Measurements from ENCODE around the gene MANSC1. TPM values are rescaled to one million over a fixed set of nuclear protein-coding genes. Genes with fewer than 3 reads are reported as not detected.

The MANSC1 gene
- total RNA-seq, 2 experiments from 2014 or later = 0.14 TPM; not detected in 1

- peaks cover 8% of the 10 kb centered on the region for H3K4me1 Mint-ChIP-seq
- DNase-seq (no peak), ATAC-seq (no peak)
- H3K4me3 Mint-ChIP-seq = no peak overlapping the region
- H3K36me3 Mint-ChIP-seq = no peaks in the 10 kb centered on the region
- no peaks in the 10 kb centered on the region for H3K9me3 Mint-ChIP-seq (ENCODE audit: low read depth)
- H3K27me3 Mint-ChIP-seq = peaks cover 16% of the 10 kb centered on the region
- H3K27ac Mint-ChIP-seq = no peak overlapping the region
- CTCF ChIA-PET = no interaction called here
Measured at GRCh38 chr12:12301122-12301521, 48.9 kb downstream of the MANSC1 start.

DNA sequence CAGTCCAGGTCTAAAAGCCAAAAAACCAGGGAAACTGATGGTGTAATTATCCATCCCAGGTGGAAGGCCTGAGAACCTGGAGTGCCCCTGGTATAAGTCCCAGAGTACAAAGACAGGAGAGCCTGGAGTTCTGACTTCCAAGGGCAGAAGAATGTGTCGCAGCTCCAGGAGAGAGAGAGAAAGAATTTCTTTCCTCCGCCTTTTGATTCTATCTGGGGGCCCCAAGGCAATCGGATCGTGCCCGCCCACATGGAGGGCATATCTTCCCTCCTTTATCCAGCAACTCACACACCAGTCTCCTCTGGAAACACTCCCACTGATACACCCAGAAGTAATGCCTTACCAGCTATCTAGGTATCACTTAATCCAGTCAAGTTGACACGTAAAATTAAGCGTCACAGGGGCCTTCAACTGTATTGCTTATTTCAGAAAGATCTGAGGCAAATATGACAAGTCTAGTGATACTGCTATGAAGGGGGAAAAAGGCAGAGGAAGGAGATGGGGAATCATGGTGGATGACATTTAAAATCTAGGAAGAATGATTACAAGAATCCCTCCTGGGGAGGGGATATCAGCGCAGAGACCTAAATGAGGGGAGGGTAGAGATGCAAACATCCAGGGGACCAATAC, 52.7 kb downstream of the MANSC1 start:
- Mint-ChIP-seq H3K4me1 (no peaks in the 10 kb centered on the region), H3K36me3 (no peaks in the 10 kb centered on the region), H3K27ac (no peak overlapping the region), H3K9me3 (ENCODE audit: low read depth) (no peaks in the 10 kb centered on the region), H3K27me3 (peaks cover 24% of the 10 kb centered on the region), H3K4me3 (no peak overlapping the region)
- CTCF ChIA-PET = no interaction called here
- DNase-seq (no peak), ATAC-seq (no peak)

GRCh38 chr12:12294215-12295005, 55.6 kb downstream of the MANSC1 start:
- no peaks in the 10 kb centered on the region for H3K4me1 Mint-ChIP-seq
- no peak for ATAC-seq
- CTCF ChIA-PET = no interaction called here
- H3K27ac Mint-ChIP-seq = no peak overlapping the region
- H3K27me3 Mint-ChIP-seq = peaks cover 24% of the 10 kb centered on the region
- no peaks in the 10 kb centered on the region for H3K9me3 Mint-ChIP-seq (ENCODE audit: low read depth)
- no peak overlapping the region for H3K4me3 Mint-ChIP-seq
- no peaks in the 10 kb centered on the region for H3K36me3 Mint-ChIP-seq
- DNase-seq = no peak

GRCh38 chr12:12290206-12290605, 59.8 kb downstream of the MANSC1 start:
- Mint-ChIP-seq H3K36me3 (no peaks in the 10 kb centered on the region), H3K4me1 (no peaks in the 10 kb centered on the region), H3K27me3 (peaks cover 25% of the 10 kb centered on the region), H3K27ac (no peak overlapping the region), H3K9me3 (ENCODE audit: low read depth) (no peaks in the 10 kb centered on the region), H3K4me3 (no peak overlapping the region)
- ATAC-seq (no peak), DNase-seq (no peak)
- CTCF ChIA-PET = no interaction called here

DNA sequence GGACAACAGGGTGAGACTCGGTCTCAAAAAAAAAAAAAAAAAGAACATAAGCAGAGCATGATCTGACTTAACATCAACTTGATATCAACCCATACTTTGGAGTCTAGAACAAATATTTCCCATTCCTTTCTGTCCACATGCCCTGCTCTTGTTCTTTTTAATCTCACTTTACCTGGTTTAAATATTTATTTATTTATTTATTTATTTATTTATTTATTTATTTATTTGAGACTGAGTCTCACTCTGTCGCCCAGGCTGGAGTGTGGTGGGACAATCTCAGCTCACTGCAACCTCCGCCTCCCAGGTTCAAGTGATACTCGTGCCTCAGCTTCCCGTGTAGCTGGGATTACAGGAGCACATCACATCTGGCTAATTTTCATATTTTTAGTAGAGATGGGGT, 63.6 kb downstream of the MANSC1 start:
- no peak for DNase-seq
- Mint-ChIP-seq H3K27me3 (peaks cover 32% of the 10 kb centered on the region), H3K4me1 (no peaks in the 10 kb centered on the region), H3K36me3 (no peaks in the 10 kb centered on the region), H3K27ac (no peak overlapping the region), H3K4me3 (no peak overlapping the region), H3K9me3 (ENCODE audit: low read depth) (no peaks in the 10 kb centered on the region)
- CTCF ChIA-PET = no interaction called here
- no peak for ATAC-seq

DNA sequence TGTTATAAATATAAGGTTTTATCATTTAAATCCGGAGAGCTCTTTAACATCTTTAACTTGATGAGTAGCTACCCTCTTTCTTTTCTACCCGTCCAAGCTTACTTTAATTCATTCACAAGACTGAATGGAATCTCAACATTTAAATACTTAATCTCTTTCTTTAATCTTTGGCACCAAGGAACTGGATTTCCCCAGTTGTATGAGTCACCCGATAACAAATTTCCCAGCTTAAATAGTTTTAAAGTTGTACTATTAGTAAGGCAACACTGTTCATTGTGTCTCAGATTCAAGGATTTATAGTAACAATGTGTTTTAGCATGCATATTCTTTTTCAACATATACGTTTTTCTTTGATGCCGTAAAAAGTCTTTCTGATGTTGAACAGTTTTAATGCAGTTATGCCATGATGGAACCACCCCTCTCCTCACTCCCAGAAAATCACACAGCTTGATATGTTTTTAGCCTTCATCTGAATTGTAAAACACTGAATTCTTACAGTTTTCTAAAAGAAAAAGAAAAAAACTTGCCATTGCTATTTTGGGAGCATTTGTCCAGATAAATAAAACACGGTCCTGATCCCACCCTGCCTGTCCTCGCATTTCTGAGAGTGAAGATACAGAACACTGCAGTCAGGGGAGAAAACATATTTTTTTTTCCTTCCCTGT, 67.1 kb downstream of the MANSC1 start:
- no peaks in the 10 kb centered on the region for H3K4me1 Mint-ChIP-seq
- H3K36me3 Mint-ChIP-seq = peaks cover under 1% of the 10 kb centered on the region
- CTCF ChIA-PET = no interaction called here
- DNase-seq (no peak), ATAC-seq (no peak)
- no peak overlapping the region for H3K27ac Mint-ChIP-seq
- no peak overlapping the region for H3K4me3 Mint-ChIP-seq
- H3K9me3 Mint-ChIP-seq (ENCODE audit: low read depth) = no peaks in the 10 kb centered on the region
- H3K27me3 Mint-ChIP-seq = peaks cover 44% of the 10 kb centered on the region

DNA sequence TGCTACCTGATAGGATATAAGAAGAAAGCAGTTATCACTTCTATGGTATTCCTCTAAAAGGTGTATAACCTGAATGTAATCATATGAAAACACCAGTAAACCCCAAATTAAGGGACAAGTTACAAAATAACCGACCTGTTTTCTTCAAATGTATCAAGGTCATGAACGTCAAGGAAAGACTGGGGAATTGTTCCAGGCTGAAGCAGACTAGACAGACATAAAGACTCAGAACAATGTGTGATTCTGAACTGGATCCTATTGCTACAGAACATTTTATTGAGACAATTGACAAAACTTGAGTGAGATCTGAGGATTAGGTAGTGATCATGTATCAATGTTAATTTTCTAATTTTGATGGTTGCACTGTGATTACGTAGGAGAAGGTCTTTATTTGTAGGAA, 67.8 kb downstream of the MANSC1 start:
- Mint-ChIP-seq H3K9me3 (ENCODE audit: low read depth) (no peaks in the 10 kb centered on the region), H3K27ac (no peak overlapping the region), H3K4me1 (no peaks in the 10 kb centered on the region), H3K4me3 (no peak overlapping the region), H3K36me3 (peaks cover 2% of the 10 kb centered on the region), H3K27me3 (peaks cover 46% of the 10 kb centered on the region)
- CTCF ChIA-PET = no interaction called here
- ATAC-seq = no peak
- no peak for DNase-seq

GRCh38 chr12:12281134-12281533, 68.9 kb downstream of the MANSC1 start:
- H3K4me3 Mint-ChIP-seq = no peak overlapping the region
- no peaks in the 10 kb centered on the region for H3K9me3 Mint-ChIP-seq (ENCODE audit: low read depth)
- H3K36me3 Mint-ChIP-seq = peaks cover 2% of the 10 kb centered on the region
- H3K4me1 Mint-ChIP-seq = no peaks in the 10 kb centered on the region
- ATAC-seq (no peak), DNase-seq (no peak)
- no peak overlapping the region for H3K27ac Mint-ChIP-seq
- CTCF ChIA-PET = no interaction called here
- H3K27me3 Mint-ChIP-seq = peaks cover 44% of the 10 kb centered on the region

- no peaks in the 10 kb centered on the region for H3K4me1 Mint-ChIP-seq
- no peak overlapping the region for H3K27ac Mint-ChIP-seq
- ATAC-seq (no peak), DNase-seq (no peak)
- CTCF ChIA-PET = interaction anchor here (1.2 kb wide), 1 partner anchor 14 kb away, joined by 3 read pairs; no protein-coding TSS in a partner anchor
- peaks cover 47% of the 10 kb centered on the region for H3K27me3 Mint-ChIP-seq
- peaks cover 2% of the 10 kb centered on the region for H3K36me3 Mint-ChIP-seq
- no peaks in the 10 kb centered on the region for H3K9me3 Mint-ChIP-seq (ENCODE audit: low read depth)
- H3K4me3 Mint-ChIP-seq = no peak overlapping the region
Measured at GRCh38 chr12:12278899-12279298, 71.1 kb downstream of the MANSC1 start.

Other genes starting within 250 kb of the MANSC1 start
- gene LRP6, start 83.2 kb downstream of the MANSC1 start, total RNA-seq = under 1 TPM in 1 of 2 experiments, not detected in 1; 0.28 TPM
- gene BORCS5, start 6.8 kb upstream of the MANSC1 start, total RNA-seq = 10 to 100 TPM; 35.5 to 38.3 TPM
- gene DUSP16, start 212.6 kb upstream of the MANSC1 start, total RNA-seq = 10 to 100 TPM; 43.0 to 69.0 TPM

All from activated CD8-positive, alpha-beta memory T cell treated with anti-CD3 and anti-CD28 coated beads, Interleukin-2, amount 10 ng/mL, durations not matched to agents 7 days and 5 days (primary cell).